HepG2 (cell line): Measurements from ENCODE around the gene UBE2B. TPM values are rescaled to one million over a fixed set of nuclear protein-coding genes. Genes with fewer than 3 reads are reported as not detected.
A peak's percentile ranks its signal among the peaks of the same experiment; 100 is the strongest.

ENCODE experiments used
- CENPT ChIP-seq: sonication (generic); formaldehyde crosslinking; IDR thresholded peaks from 2 replicates; pipeline ENCODE4 v1.8.0; 2022; ENCODE audit warnings: low read depth, mild to moderate bottlenecking, moderate library complexity, missing genetic modification reagents
- DNMT1 ChIP-seq: sonication (generic); formaldehyde crosslinking; IDR thresholded peaks from 2 replicates; pipeline ENCODE4 v1.5.1; 2020; ENCODE audit warnings: mild to moderate bottlenecking, missing genetic modification reagents
- IKZF1 ChIP-seq: fragments of 450-650 bp; IDR thresholded peaks from 2 replicates; pipeline ENCODE4 v1.7.1; 2016
- ISX ChIP-seq: sonication (generic); formaldehyde crosslinking; conservative IDR thresholded peaks from 2 replicates; pipeline ENCODE4 v1.5.0; 2020; ENCODE audit warnings: missing genetic modification reagents
- KMT2A ChIP-seq: sonication (generic); formaldehyde crosslinking; IDR thresholded peaks from 2 replicates; pipeline ENCODE4 v1.4.0; 2020; ENCODE audit warnings: missing genetic modification reagents
- MED13 ChIP-seq: sonication (generic); formaldehyde crosslinking; IDR thresholded peaks from 2 replicates; pipeline ENCODE4 v1.5.0; 2020; ENCODE audit warnings: missing genetic modification reagents
- NFRKB ChIP-seq: fragments of 450-650 bp; IDR thresholded peaks from 2 replicates; pipeline ENCODE4 v1.6.1; 2017
- RAD21 ChIP-seq: fragments of 450-650 bp; formaldehyde crosslinking; IDR thresholded peaks from 2 replicates; pipeline ENCODE4 v1.5.0; 2020; ENCODE audit warnings: mild to moderate bottlenecking
- RFX1 ChIP-seq: fragments of 450-650 bp; IDR thresholded peaks from 2 replicates; pipeline ENCODE4 v1.6.1; 2017
- SRSF1 ChIP-seq: fragments of 200-400 bp; formaldehyde crosslinking; optimal IDR thresholded peaks from 2 replicates; pipeline ENCODE3; 2017; ENCODE audit warnings: mild to moderate bottlenecking, low read depth, low read length, moderate library complexity
- ZC3H4 ChIP-seq: sonication (generic); formaldehyde crosslinking; IDR thresholded peaks from 2 replicates; pipeline ENCODE4 v1.4.0; 2020; ENCODE audit warnings: missing genetic modification reagents, borderline replicate concordance
- ZNF121 ChIP-seq: sonication (generic); formaldehyde crosslinking; IDR thresholded peaks from 2 replicates; pipeline ENCODE4 v1.5.0; 2020; ENCODE audit warnings: mild to moderate bottlenecking, missing genetic modification reagents
- ZNF30 ChIP-seq: sonication (generic); formaldehyde crosslinking; IDR thresholded peaks from 2 replicates; pipeline ENCODE4 v1.5.0; 2020; ENCODE audit warnings: mild to moderate bottlenecking, missing genetic modification reagents
- ZNF407 ChIP-seq: sonication (generic); formaldehyde crosslinking; IDR thresholded peaks from one replicate; pipeline ENCODE4 v1.5.1; 2020; ENCODE audit warnings: mild to moderate bottlenecking, missing genetic modification reagents; ENCODE audit errors: not compliant biosample characterization
- ZNF451 ChIP-seq: sonication (generic); formaldehyde crosslinking; IDR thresholded peaks from 2 replicates; pipeline ENCODE4 v1.5.0; 2020; ENCODE audit warnings: mild to moderate bottlenecking, missing genetic modification reagents
- ZNF629 ChIP-seq: sonication (generic); formaldehyde crosslinking; conservative IDR thresholded peaks from 2 replicates; pipeline ENCODE4 v1.5.0; 2020; ENCODE audit warnings: missing genetic modification reagents
- ZNF660 ChIP-seq: sonication (generic); formaldehyde crosslinking; IDR thresholded peaks from 2 replicates; pipeline ENCODE4 v1.5.1; 2020; ENCODE audit warnings: mild to moderate bottlenecking, low read depth, missing genetic modification reagents, borderline replicate concordance
- ZNF768 ChIP-seq: sonication (generic); formaldehyde crosslinking; IDR thresholded peaks from 2 replicates; pipeline ENCODE4 v1.4.0; 2020; ENCODE audit warnings: missing genetic modification reagents
- polyA plus RNA-seq, 8 experiments: library from polyadenylated mRNA; depleted of rRNA in 3 of 8; stranded (reverse) in 7 of 8; unstranded in 1 of 8; fragments of >200 nt; fragmentation: Illumina TruSeq in 4 of 8; extraction: Trizol in 4 of 8; gene quantifications; 2 replicates each; pipeline versions ENCODE4 v1.2.1 to v1.2.3, GENCODE V29; 2011 to 2016; ENCODE audit warnings: low read depth in 4 of 8, missing spikeins in 1 of 8, mixed read lengths in 1 of 8; ENCODE audit not compliant: insufficient read depth in 1 of 8
- total RNA-seq, 5 experiments: library from RNA; depleted of rRNA; stranded (reverse); fragments of >200 nt; fragmentation: Illumina TruSeq; extraction: Trizol; gene quantifications; 2 replicates each; pipeline ENCODE4 v1.2.3, GENCODE V29; 2016; ENCODE audit warnings: low read depth in 1 of 5
- TF ChIP-seq, protein P1 (sequence below): IDR thresholded peaks from 2 replicates; pipeline ENCODE4 v1.6.1; 2012; ENCODE audit warnings: inconsistent platforms
- TF ChIP-seq, protein P2 (sequence below): sonication (generic); formaldehyde crosslinking; IDR thresholded peaks from 2 replicates; pipeline ENCODE4 v1.4.0; 2020; ENCODE audit warnings: mild to moderate bottlenecking, missing genetic modification reagents
- TF ChIP-seq, protein P3 (sequence below): sonication (generic); formaldehyde crosslinking; IDR thresholded peaks from 2 replicates; pipeline ENCODE4 v1.5.0; 2020; ENCODE audit warnings: mild to moderate bottlenecking, missing genetic modification reagents, moderate library complexity

UBE2B gene
- total and polyA plus RNA-seq, 2 of the 13 experiments (the other 11 are each of a cell fraction or from before 2014, with no cell fraction given) = 25.2 to 56.0 TPM

DNA sequence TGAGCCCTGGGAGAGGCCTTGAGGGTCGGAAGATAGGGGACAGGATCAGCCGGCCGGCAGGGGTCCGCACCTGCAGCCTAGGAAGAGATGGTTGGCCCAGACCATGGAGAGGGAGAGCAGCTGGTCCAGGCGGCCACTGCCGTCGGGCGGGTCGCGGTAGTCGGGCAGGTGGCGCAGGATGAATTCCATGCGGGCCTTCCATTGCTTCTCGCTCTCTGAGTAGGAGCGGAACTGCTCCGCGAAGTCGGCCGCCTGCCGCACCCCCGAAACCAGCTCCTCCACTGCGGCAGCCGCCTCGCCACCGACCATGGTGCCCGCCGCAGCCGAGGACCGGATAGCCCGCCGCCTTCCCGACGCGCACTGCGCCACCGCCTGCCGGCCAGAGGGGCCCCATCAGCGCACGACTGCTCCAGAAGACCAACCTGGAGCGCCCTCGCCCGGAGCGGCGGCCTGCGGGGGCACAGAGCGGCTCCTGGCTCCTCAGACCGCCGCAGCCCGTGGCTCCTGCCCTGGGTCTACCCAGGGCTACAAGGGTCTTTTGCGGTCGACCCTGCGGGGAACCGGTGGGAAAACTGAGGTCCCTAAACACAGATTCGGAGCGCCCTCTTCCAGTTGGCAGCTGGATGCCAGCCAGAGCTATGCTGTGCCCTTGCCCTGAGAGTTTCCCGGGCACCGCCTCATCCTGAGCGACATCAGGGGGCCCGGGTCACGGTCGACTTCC, 40.3 kb downstream of the UBE2B start, which contains the start of gene CDKN2AIPNL (continued):
- TF ChIP-seq ZNF407 (CRISPR knock-in tag) = peak; percentile 77
- TF ChIP-seq KMT2A (CRISPR knock-in tag) = peak; percentile 98
- peak; percentile 69; the same call in 1 of the 2 replicates for TF ChIP-seq CENPT (CRISPR knock-in tag)
- TF ChIP-seq, protein P1, sequence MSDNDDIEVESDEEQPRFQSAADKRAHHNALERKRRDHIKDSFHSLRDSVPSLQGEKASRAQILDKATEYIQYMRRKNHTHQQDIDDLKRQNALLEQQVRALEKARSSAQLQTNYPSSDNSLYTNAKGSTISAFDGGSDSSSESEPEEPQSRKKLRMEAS = peak; percentile 92
- TF ChIP-seq ZNF30 = no peak
- no peak for TF ChIP-seq ZNF121 (CRISPR knock-in tag)
- peak; percentile 33; the same call in 1 of the 2 replicates for TF ChIP-seq ZNF629 (CRISPR knock-in tag)
- no peak for TF ChIP-seq RFX1
- TF ChIP-seq NFRKB = no peak
- peak; percentile 90 for TF ChIP-seq RAD21
- TF ChIP-seq DNMT1 (CRISPR knock-in tag) = peak; percentile 94
- no peak for TF ChIP-seq IKZF1
- TF ChIP-seq, protein P2, sequence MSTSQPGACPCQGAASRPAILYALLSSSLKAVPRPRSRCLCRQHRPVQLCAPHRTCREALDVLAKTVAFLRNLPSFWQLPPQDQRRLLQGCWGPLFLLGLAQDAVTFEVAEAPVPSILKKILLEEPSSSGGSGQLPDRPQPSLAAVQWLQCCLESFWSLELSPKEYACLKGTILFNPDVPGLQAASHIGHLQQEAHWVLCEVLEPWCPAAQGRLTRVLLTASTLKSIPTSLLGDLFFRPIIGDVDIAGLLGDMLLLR (CRISPR knock-in tag) = peak; percentile 79; the same call in 1 of the 2 replicates
- TF ChIP-seq ZNF451 (CRISPR knock-in tag) = peak; percentile 85; the same call in 1 of the 2 replicates
- TF ChIP-seq, protein P3, sequence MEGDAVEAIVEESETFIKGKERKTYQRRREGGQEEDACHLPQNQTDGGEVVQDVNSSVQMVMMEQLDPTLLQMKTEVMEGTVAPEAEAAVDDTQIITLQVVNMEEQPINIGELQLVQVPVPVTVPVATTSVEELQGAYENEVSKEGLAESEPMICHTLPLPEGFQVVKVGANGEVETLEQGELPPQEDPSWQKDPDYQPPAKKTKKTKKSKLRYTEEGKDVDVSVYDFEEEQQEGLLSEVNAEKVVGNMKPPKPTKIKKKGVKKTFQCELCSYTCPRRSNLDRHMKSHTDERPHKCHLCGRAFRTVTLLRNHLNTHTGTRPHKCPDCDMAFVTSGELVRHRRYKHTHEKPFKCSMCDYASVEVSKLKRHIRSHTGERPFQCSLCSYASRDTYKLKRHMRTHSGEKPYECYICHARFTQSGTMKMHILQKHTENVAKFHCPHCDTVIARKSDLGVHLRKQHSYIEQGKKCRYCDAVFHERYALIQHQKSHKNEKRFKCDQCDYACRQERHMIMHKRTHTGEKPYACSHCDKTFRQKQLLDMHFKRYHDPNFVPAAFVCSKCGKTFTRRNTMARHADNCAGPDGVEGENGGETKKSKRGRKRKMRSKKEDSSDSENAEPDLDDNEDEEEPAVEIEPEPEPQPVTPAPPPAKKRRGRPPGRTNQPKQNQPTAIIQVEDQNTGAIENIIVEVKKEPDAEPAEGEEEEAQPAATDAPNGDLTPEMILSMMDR (CRISPR knock-in tag) = peak; percentile 94
- TF ChIP-seq ISX (CRISPR knock-in tag) = no peak
- TF ChIP-seq ZNF660 (CRISPR knock-in tag) = peak; percentile 64; the same call in 1 of the 2 replicates
- peak; percentile 81; the same call in 1 of the 2 replicates for TF ChIP-seq MED13 (CRISPR knock-in tag)
- TF ChIP-seq SRSF1 = no peak
- peak; percentile 90 for TF ChIP-seq ZNF768
- TF ChIP-seq ZC3H4 = no peak
